NT2/D1 (cell line): ENCODE data around the gene C10orf67.

Experiments
- SUZ12 ChIP-seq: IDR thresholded peaks from 2 replicates; pipeline ENCODE4 v1.6.1; 2011; ENCODE audit not compliant: insufficient read length, insufficient read depth; ENCODE audit errors: extremely low read depth
- YY1 ChIP-seq: IDR thresholded peaks from 2 replicates; pipeline ENCODE4 v1.6.1; 2011; ENCODE audit not compliant: insufficient read length, insufficient read depth
- ZNF274 ChIP-seq: IDR thresholded peaks from 2 replicates; pipeline ENCODE4 v1.6.1; 2011; ENCODE audit warnings: mild to moderate bottlenecking, low read depth, low read length

DNA sequence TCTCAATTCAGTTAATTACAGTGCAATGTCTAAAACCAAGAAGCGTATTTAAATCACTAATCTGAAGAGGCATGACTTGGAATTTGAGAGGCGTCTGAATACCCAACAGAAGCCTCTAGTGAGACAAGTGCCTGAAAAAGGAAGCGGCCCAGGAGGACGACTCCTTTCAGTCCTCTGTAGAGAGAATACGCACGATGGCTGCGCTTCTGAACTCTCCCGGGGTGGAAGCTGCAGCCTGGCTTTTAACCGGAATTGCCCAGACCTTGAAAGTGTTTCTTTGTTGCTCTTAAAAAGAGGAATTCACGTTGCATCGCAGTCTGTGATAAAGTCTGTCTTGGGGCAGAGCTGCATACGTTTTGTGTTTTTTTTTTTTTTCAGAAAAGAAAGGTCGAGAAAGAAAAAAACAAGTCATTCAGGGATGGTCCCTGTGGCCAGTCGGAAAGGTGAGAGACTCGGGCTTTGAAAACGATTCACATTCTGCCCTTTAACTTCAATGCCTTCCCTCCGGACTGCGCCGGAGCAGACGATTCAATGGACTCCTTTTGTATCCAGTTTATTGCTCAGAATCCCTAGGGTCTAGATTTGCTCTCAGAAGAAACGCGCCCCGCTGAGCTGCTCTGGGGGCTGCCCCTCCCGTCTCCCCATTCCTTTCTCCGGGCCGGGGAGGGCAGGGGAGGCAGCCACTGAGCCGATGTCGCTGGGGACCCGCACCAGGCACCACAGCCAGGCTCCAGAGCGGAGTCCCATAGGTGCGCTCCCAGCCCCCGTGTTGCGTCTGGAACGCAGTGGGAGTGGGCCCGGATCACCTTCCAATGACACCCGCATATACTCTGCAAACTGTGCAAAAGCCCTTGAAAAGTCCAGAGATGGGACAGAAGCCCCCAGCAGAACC lies 153.5 kb downstream of the C10orf67 start:
- no peak for TF ChIP-seq ZNF274
- TF ChIP-seq YY1 = no peak
- no peak for TF ChIP-seq SUZ12
